Lower lobe of right lung (tissue), 2 donors: ENCODE measurements around the gene ABLIM3. TPM values are rescaled to one million over a fixed set of nuclear protein-coding genes. Genes with fewer than 3 reads are reported as not detected.
A peak's percentile ranks its signal among the peaks of the same experiment; 100 is the strongest.

ENCODE experiments used
- ATAC-seq, 2 donors: fragments of 200-7000 bp; cut with Tn5 transposase; one replicate each; pipeline ENCODE4 v1.9.1; 2020 to 2022; ENCODE audit warnings: mild to moderate bottlenecking in 2 of 2, moderate library complexity in 2 of 2
- DNase-seq: peaks from one replicate; pipeline ENCODE4 v3.0.0-alpha.2; 2020
- H3K27ac ChIP-seq: fragments of 200-600 bp; one replicate; pipeline ENCODE4 v1.8.0; 2022
- H3K27me3 ChIP-seq: fragments of 200-600 bp; one replicate; pipeline ENCODE4 v1.8.0; 2022; ENCODE audit warnings: low read depth
- H3K36me3 ChIP-seq: fragments of 200-600 bp; one replicate; pipeline ENCODE4 v1.8.0; 2022; ENCODE audit warnings: mild to moderate bottlenecking
- H3K4me1 ChIP-seq: fragments of 200-600 bp; one replicate; pipeline ENCODE4 v1.8.0; 2022
- H3K4me3 ChIP-seq: fragments of 200-600 bp; one replicate; pipeline ENCODE4 v1.8.0; 2022; ENCODE audit warnings: mild to moderate bottlenecking
- H3K9me3 ChIP-seq: fragments of 200-600 bp; one replicate; pipeline ENCODE4 v1.8.0; 2022
- intact Hi-C: fragments of 100-400 bp; cut with DNase I; formaldehyde crosslinking; loops from one replicate; pipeline ENCODE4 v1.11.0; 2022
- total RNA-seq: library from RNA; stranded (reverse); fragmentation: NEBNext Ultra II Directional; extraction: Animal tissue kit (Norgen Biotek cat#: 25700); gene quantifications from one replicate; pipeline ENCODE4 v1.2.1, GENCODE V29; 2021
- TF ChIP-seq, protein P1 (sequence below): fragments of 200-600 bp; IDR thresholded peaks from one replicate; pipeline ENCODE4 v1.8.0; 2022; ENCODE audit warnings: antibody characterized with exemption, mild to moderate bottlenecking
- donor health status: DM: no; HTN: yes; CAD: no; lungs with severe emphysema.

The ABLIM3 gene
- total RNA-seq, 1 donor from 2014 or later: 26.7 TPM

DNA sequence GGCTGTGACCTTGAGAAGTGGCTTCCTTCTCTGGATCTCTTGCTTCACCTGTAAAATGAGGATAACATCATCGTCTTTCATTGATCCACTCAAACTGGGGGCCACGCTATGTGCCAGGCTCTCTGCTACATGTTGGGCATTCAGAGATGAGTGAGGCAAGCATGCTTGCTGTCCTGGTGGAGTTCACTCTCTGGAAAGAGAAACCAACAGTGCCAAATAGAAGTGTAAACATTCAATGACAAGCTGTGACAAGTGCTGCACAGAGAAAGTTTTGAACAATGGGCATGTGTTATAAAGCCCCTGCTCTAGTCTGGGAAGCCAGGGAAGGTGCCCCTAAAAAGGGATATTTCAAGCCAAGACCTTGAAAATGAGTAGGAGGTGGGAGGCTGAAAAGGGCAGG is 79.5 kb downstream of the ABLIM3 start:
- no peaks in the 10 kb centered on the region for H3K9me3 ChIP-seq
- intact Hi-C loops: loop anchor here (10.0 kb wide), 1 partner anchor 86 kb away; no protein-coding TSS in a partner anchor
- TF ChIP-seq, protein P1, sequence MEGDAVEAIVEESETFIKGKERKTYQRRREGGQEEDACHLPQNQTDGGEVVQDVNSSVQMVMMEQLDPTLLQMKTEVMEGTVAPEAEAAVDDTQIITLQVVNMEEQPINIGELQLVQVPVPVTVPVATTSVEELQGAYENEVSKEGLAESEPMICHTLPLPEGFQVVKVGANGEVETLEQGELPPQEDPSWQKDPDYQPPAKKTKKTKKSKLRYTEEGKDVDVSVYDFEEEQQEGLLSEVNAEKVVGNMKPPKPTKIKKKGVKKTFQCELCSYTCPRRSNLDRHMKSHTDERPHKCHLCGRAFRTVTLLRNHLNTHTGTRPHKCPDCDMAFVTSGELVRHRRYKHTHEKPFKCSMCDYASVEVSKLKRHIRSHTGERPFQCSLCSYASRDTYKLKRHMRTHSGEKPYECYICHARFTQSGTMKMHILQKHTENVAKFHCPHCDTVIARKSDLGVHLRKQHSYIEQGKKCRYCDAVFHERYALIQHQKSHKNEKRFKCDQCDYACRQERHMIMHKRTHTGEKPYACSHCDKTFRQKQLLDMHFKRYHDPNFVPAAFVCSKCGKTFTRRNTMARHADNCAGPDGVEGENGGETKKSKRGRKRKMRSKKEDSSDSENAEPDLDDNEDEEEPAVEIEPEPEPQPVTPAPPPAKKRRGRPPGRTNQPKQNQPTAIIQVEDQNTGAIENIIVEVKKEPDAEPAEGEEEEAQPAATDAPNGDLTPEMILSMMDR: no peak
- no peak overlapping the region for H3K4me3 ChIP-seq
- ATAC-seq: no peak
- no peaks in the 10 kb centered on the region for H3K27me3 ChIP-seq
- no peak for DNase-seq
- peak overlapping the region; percentile 25 for H3K27ac ChIP-seq
- peaks cover 48% of the 10 kb centered on the region for H3K4me1 ChIP-seq
- H3K36me3 ChIP-seq: no peaks in the 10 kb centered on the region

DNA sequence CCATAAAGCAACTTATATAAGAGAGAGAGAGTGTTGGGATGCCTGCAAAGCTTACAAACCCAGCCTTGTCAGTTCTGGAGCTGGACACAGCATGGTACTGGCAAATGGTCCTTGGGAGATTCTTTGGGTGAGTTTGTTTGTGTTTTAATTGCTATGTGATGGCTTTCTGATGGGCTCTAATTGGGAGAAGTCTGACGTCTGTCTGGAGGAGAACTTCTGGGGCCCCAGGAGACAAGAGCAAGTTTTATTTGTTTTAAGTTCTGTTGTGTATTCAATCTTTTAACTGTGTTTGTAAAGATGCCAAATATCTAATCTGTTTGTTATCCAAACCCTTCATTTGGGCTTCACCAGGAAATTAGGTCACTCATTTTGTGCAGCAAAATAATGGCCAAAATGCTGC is 80.0 kb downstream of the ABLIM3 start:
- Histone ChIP-seq H3K4me3 (no peak overlapping the region), H3K27ac (peak overlapping the region; percentile 25), H3K27me3 (no peaks in the 10 kb centered on the region), H3K4me1 (peaks cover 48% of the 10 kb centered on the region), H3K9me3 (no peaks in the 10 kb centered on the region), H3K36me3 (no peaks in the 10 kb centered on the region)
- DNase-seq (no peak), ATAC-seq (no peak)
- TF ChIP-seq, protein P1: no peak
- intact Hi-C loops: loop anchor here (10.0 kb wide), 1 partner anchor 87 kb away; no protein-coding TSS in a partner anchor

DNA sequence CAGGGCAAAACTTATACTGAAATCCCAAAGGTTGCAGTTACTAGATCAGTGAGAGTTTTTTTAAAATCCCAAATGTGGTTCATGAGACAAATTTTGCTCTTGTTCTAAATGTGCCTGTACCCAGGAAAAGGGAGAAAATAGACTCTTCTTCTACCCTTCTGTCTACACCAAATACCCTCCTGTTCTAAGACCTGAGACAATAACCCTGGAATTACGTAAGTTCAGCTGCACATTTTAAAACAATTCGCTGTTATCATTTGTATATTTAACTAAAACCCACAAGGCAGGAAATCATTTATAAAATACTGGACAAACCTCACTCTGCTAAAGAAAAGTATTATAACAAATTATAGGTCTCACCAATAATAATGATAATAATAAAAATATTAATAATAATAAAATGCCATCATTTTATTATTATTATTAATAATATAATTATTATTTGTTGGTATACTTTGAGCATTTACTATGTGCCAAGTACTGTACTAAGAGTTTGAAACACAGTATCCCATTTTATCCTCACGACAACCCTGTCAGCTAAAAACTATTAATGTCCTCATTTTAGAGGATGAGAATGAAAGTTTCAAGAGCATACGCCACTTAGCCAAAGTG is 80.5 kb downstream of the ABLIM3 start:
- Histone ChIP-seq H3K36me3 (no peaks in the 10 kb centered on the region), H3K27me3 (no peaks in the 10 kb centered on the region), H3K4me1 (peaks cover 45% of the 10 kb centered on the region), H3K9me3 (no peaks in the 10 kb centered on the region), H3K27ac (no peak overlapping the region), H3K4me3 (no peak overlapping the region)
- ATAC-seq: no peak
- intact Hi-C loops: loop anchor here (10.0 kb wide), 1 partner anchor 87 kb away; no protein-coding TSS in a partner anchor
- DNase-seq: no peak
- TF ChIP-seq, protein P1: no peak

DNA sequence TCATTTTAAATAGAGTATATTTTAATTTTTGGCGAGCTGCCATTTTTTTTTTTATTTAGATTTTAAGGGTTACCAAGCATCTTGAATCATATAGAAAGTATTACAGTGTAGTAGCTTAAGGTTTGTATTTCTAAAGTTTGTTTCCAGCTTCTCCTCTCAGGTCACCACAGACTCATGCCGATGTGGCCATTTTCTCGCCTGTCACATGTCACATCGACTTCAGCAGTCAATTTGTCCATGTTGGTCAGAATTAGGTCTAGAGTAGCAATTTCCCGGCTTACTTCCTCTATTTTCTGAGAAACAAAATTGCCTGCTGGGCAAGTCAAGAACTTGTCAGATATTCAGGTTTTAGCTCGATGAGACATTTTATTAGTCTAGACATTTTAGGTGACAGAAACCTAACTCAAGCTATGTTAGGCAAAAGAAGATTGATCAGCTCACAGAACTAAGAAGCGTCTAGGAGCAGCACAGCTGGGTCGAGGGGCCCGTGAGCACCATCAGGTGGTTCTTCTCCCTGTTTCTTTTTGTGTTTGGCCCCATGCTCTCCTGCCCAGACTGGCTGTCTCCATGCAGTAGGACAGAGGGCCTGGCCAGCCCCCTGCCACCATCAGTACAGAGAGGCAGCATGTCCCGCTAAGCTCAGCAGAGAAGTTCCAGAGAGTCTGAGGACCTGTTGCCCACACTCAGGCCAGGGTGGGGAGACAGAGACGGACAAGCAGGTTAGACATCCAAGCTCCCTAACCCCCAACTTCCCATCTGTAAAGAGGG is 82.0 kb downstream of the ABLIM3 start:
- no peak overlapping the region for H3K27ac ChIP-seq
- no peaks in the 10 kb centered on the region for H3K27me3 ChIP-seq
- H3K36me3 ChIP-seq: no peaks in the 10 kb centered on the region
- H3K4me1 ChIP-seq: peaks cover 44% of the 10 kb centered on the region
- intact Hi-C loops: loop anchor here (10.0 kb wide), 1 partner anchor 88 kb away; no protein-coding TSS in a partner anchor
- TF ChIP-seq, protein P1: no peak
- no peaks in the 10 kb centered on the region for H3K9me3 ChIP-seq
- no peak overlapping the region for H3K4me3 ChIP-seq
- no peak for DNase-seq
- ATAC-seq: no peak

DNA sequence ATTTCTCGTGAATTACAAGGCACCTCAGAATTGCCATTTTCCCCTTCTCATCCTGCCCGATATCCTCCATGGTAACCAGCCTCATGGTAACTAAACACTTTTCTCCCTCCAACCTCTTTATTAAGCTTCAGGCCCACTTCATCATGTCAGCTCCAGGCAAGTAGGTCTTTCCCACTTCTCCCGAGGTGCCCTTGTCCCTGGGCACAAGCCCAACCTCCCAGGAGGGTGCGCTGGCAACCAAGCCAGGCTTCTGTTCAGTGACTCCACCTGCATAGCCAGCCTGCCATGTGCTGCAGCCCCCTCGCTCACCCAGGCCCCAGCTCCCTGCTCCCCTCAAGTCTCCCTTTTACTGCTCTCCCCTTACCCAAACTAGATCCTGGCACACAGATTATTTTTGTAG is 83.0 kb downstream of the ABLIM3 start:
- intact Hi-C loops: loop anchor here (10.0 kb wide), 1 partner anchor 89 kb away; no protein-coding TSS in a partner anchor

More for the DNA sequence above, 83.0 kb downstream of the ABLIM3 start:
- TF ChIP-seq, protein P1: no peak
- Histone ChIP-seq H3K9me3 (no peaks in the 10 kb centered on the region), H3K27ac (no peak overlapping the region), H3K4me1 (peaks cover 48% of the 10 kb centered on the region), H3K4me3 (no peak overlapping the region), H3K27me3 (no peaks in the 10 kb centered on the region), H3K36me3 (no peaks in the 10 kb centered on the region)
- DNase-seq (no peak), ATAC-seq (peak in 1 of 2 donors; percentile 53)
